Left lung (tissue), 10 donors: ENCODE measurements around the gene LATS2. TPM values are rescaled to one million over a fixed set of nuclear protein-coding genes. Genes with fewer than 3 reads are reported as not detected.

ENCODE experiments used
- ATAC-seq: fragments of 200-7000 bp; cut with Tn5 transposase; one replicate; pipeline ENCODE4 v1.9.1; 2020; ENCODE audit warnings: moderate library complexity
- DNase-seq, 4 donors: peaks; one replicate each; pipeline ENCODE4 v3.0.0-alpha.2; 2013 to 2020
- H3K27ac ChIP-seq, 2 donors: fragments of 200-600 bp; sonication (generic) in 1 of 2; one replicate each; pipeline versions ENCODE4 v1.5.0 to v1.8.0; 2020 to 2021
- H3K27me3 ChIP-seq, 2 donors: fragments of 200-600 bp; sonication (generic) in 1 of 2; one replicate each; pipeline versions ENCODE4 v1.5.0 to v1.8.0; 2020 to 2021
- H3K36me3 ChIP-seq, 2 donors: fragments of 200-600 bp; sonication (generic) in 1 of 2; one replicate each; pipeline versions ENCODE4 v1.5.0 to v1.8.0; 2020 to 2021
- H3K4me1 ChIP-seq, 2 donors: fragments of 200-600 bp; one replicate each; pipeline ENCODE4 v1.8.0; 2021
- H3K4me3 ChIP-seq, 2 donors: fragments of 200-600 bp; sonication (generic) in 1 of 2; one replicate each; pipeline versions ENCODE4 v1.5.0 to v1.8.0; 2020 to 2021; ENCODE audit warnings: mild to moderate bottlenecking in 1 of 2
- H3K9me3 ChIP-seq, 2 donors: fragments of 200-600 bp; sonication (generic) in 1 of 2; one replicate each; pipeline versions ENCODE4 v1.5.0 to v1.8.0; 2020 to 2021
- CTCF ChIP-seq, 2 donors: fragments of 200-600 bp; sonication (generic) in 1 of 2; IDR thresholded peaks; one replicate each; pipeline versions ENCODE4 v1.5.0 to v1.8.0; 2021; ENCODE audit warnings: antibody characterized with exemption in 2 of 2
- intact Hi-C, 2 donors: fragments of 100-400 bp; cut with DNase I; formaldehyde crosslinking; loops; one replicate each; pipeline versions ENCODE4 v1.11.2 to v1.14.2; 2022
- polyA plus RNA-seq, 6 donors: library from polyadenylated mRNA; unstranded; fragments of 120-200 nt; gene quantifications; one replicate each; pipeline ENCODE4 v1.2.1, GENCODE V29; 2013; ENCODE audit not compliant: insufficient read length in 6 of 6
- total RNA-seq, 2 donors: library from RNA; stranded (reverse); fragmentation: NEBNext Ultra II Directional; extraction: Animal tissue kit (Norgen Biotek cat#: 25700); gene quantifications; one replicate each; pipeline ENCODE4 v1.2.1, GENCODE V29; 2021
- donor health status: DM: no; HTN: yes; CAD: no.
- donor health status: DM: no; HTN: no; CAD: no.

Gene LATS2
- total and polyA plus RNA-seq, 8 donors: 13.2 to 31.9 (median 17.0) TPM

DNA sequence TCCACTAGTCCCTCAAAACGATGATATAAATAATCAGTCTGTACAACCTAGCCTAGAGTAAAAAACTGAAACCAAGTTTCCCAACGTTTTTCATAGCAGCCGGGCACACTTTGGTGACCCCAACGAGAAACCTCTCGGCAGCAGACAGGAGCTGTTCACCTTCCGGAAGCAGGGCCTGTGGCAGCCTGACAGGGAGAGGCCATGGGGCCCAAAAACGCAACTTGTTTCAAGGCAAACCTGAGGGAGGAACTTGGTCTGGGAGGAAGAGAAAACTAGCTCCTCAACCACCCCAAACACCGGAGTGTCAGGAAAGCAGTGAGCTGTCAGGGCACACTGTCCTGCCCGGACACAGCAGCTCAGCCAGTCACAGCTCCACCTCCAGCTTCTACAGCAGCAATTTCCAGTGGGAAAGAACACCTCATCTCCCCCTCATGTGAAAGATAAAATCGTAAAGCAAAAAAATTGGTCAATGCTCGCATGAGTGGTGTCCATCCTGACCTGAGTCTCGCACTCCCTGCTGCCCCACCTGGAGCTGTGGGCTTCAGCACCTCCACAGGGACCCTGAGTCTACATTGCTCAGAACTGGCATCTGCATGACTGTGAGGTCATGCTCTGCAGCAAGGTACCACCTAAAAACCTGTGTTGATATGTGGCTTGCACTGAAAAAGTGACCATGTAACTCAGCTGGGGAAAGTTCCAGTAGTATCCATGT, 40.6 kb upstream of the LATS2 start:
- Histone ChIP-seq H3K27ac (no peak overlapping the region), H3K4me1 (no peaks in the 10 kb centered on the region), H3K4me3 (no peak overlapping the region), H3K36me3 (no peaks in the 10 kb centered on the region), H3K27me3 (no peaks in the 10 kb centered on the region), H3K9me3 (no peaks in the 10 kb centered on the region)
- intact Hi-C loops: no loop called here
- no peak for ATAC-seq
- DNase-seq: no peak
- no peak for TF ChIP-seq CTCF (IDR thresholded peaks at IDR 0.05)

GRCh38 chr13:21100994-21101757, 39.8 kb upstream of the LATS2 start:
- ATAC-seq (no peak), DNase-seq (no peak)

DNA sequence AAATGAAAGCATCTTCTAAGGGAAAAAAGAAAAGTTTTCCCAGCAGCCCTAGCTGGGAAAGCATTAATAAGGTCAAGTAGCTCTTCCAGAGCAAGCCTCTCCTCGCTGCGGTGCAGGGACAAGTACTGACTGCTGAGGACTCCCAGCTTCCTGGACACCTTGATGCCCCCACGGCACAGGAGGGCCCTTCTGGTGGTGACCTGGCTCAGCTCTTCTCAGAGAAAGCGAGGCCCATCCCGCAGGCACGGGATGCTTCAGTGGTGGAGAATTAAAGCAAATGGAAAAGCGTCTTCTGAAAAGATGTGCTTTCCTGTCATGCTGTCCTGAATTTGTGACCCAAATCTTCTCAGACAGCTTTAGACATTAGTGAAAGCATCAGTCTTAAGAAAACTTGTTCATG, 38.8 kb upstream of the LATS2 start:
- H3K4me1 ChIP-seq: no peaks in the 10 kb centered on the region
- H3K9me3 ChIP-seq: no peaks in the 10 kb centered on the region
- no peak for ATAC-seq
- H3K27ac ChIP-seq: no peak overlapping the region
- no peak overlapping the region for H3K4me3 ChIP-seq
- no peaks in the 10 kb centered on the region for H3K27me3 ChIP-seq
- intact Hi-C loops: no loop called here
- H3K36me3 ChIP-seq: no peaks in the 10 kb centered on the region
- no peak for DNase-seq
- TF ChIP-seq CTCF (IDR thresholded peaks at IDR 0.05): no peak

More at GRCh38 chr13:21100994-21101757, 39.8 kb upstream of the LATS2 start:
- Histone ChIP-seq H3K36me3 (no peaks in the 10 kb centered on the region), H3K27ac (no peak overlapping the region), H3K4me3 (no peak overlapping the region), H3K27me3 (no peaks in the 10 kb centered on the region), H3K9me3 (no peaks in the 10 kb centered on the region), H3K4me1 (no peaks in the 10 kb centered on the region)
- no peak for TF ChIP-seq CTCF (IDR thresholded peaks at IDR 0.05)
- intact Hi-C loops: no loop called here

DNA sequence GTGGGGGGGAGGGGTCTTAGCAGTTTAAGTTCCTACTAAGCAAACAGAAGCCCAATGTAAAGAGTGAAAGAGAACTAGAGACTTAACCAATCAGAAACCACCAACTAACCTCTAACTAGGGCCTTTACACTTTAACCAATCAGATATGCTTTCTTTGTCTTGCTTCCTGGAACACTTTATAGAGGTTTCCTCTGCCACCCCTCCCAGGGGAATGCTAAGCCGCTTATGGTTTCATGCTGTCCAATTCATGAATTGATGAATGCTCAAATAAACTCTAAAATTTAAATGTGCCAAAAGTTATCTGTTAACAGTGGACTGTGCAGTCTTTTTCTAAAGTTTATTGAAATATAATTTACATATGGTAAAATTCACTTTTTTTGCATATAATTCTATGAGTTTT, 33.9 kb upstream of the LATS2 start:
- H3K36me3 ChIP-seq: no peaks in the 10 kb centered on the region
- no peak overlapping the region for H3K4me3 ChIP-seq
- no peaks in the 10 kb centered on the region for H3K9me3 ChIP-seq
- DNase-seq: no peak
- no peak for TF ChIP-seq CTCF (IDR thresholded peaks at IDR 0.05)
- H3K27me3 ChIP-seq: no peaks in the 10 kb centered on the region
- ATAC-seq: no peak
- intact Hi-C loops: no loop called here
- no peak overlapping the region for H3K27ac ChIP-seq
- H3K4me1 ChIP-seq: no peaks in the 10 kb centered on the region

GRCh38 chr13:21089830-21090229, 28.4 kb upstream of the LATS2 start:
- no peaks in the 10 kb centered on the region for H3K9me3 ChIP-seq
- no peak overlapping the region for H3K27ac ChIP-seq
- no peak for TF ChIP-seq CTCF (IDR thresholded peaks at IDR 0.05)
- intact Hi-C loops: no loop called here
- ATAC-seq (no peak), DNase-seq (no peak)
- H3K4me1 ChIP-seq: no peaks in the 10 kb centered on the region
- no peaks in the 10 kb centered on the region for H3K27me3 ChIP-seq
- no peaks in the 10 kb centered on the region for H3K36me3 ChIP-seq
- no peak overlapping the region for H3K4me3 ChIP-seq
